Activated CD8-positive, alpha-beta T cell treated with anti-CD3 and anti-CD28 coated beads for 36 hours (primary cell): Measurements from ENCODE around the gene IPO8. TPM values are rescaled to one million over a fixed set of nuclear protein-coding genes. Genes with fewer than 3 reads are reported as not detected.

Experiments used
- ATAC-seq: fragments of 200-7000 bp; cut with Tn5 transposase; one replicate; pipeline ENCODE4 v1.10.0; 2021; ENCODE audit warnings: mild to moderate bottlenecking, moderate library complexity
- CTCF ChIA-PET: fragments of 350-600 bp; sonication (Branson Sonifier 250); formaldehyde crosslinking; loops from one replicate; lab custom pipeline; 2021; ENCODE audit warnings: antibody characterized with exemption; lab: Charles Lee
- POLR2A ChIA-PET: fragments of 350-600 bp; sonication (Branson Sonifier 250); formaldehyde crosslinking; loops from one replicate; lab custom pipeline; 2021; ENCODE audit warnings: antibody characterized with exemption; lab: Charles Lee
- DNase-seq: peaks from one replicate; pipeline ENCODE4 v3.0.0-alpha.2; 2020
- H3K27ac Mint-ChIP-seq: one replicate; pipeline ENCODE4 v1.8.0; 2021; ENCODE audit warnings: mild to moderate bottlenecking, mixed read lengths
- H3K27me3 Mint-ChIP-seq: one replicate; pipeline ENCODE4 v1.8.0; 2021; ENCODE audit warnings: mixed read lengths
- H3K36me3 Mint-ChIP-seq: one replicate; pipeline ENCODE4 v1.8.0; 2021; ENCODE audit warnings: low read depth, mixed read lengths
- H3K4me1 Mint-ChIP-seq: one replicate; pipeline ENCODE4 v1.8.0; 2021; ENCODE audit warnings: low read depth, mixed read lengths
- H3K4me3 Mint-ChIP-seq: one replicate; pipeline ENCODE4 v1.8.0; 2021; ENCODE audit warnings: mild to moderate bottlenecking, moderate library complexity, mixed read lengths
- H3K9me3 Mint-ChIP-seq: one replicate; pipeline ENCODE4 v1.8.0; 2021; ENCODE audit warnings: mixed read lengths
- intact Hi-C: fragments of 100-400 bp; cut with micrococcal nuclease; formaldehyde crosslinking; loops from one replicate; pipeline ENCODE4 v1.10.0; 2022
- total RNA-seq, 2 experiments: library from RNA; stranded (reverse); gene quantifications; one replicate each; pipeline ENCODE4 v1.2.3, GENCODE V29; 2021
- TF ChIP-seq, protein P1 (sequence below): fragments of 200-600 bp; IDR thresholded peaks from one replicate; pipeline ENCODE4 v1.8.0; 2022; ENCODE audit warnings: antibody characterized with exemption, mild to moderate bottlenecking

The IPO8 gene
- total RNA-seq, 2 experiments from 2014 or later: 40.2 to 47.7 TPM

DNA sequence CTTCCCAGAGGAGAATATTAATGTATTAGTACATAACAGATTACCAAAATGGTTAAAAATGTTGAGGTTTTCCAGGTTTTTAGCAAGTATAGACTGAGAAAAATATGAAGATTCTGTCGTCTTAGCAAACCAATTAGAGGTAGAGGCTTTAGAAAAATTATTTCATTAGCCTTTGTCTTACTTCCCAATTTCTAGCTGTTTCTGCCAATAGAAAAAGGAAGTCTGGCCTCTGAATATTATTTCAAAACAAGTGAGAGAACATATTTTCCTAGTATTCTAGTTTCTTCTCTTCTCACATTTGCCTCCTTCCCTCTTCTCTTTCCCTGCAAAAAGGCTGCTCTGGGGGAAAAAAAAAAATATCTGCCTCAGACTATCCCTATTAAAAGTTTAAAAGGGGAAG is 16.4 kb downstream of the IPO8 start:
- H3K36me3 Mint-ChIP-seq: peaks cover 27% of the 10 kb centered on the region
- no peaks in the 10 kb centered on the region for H3K27me3 Mint-ChIP-seq
- intact Hi-C loops: no loop called here
- ATAC-seq (no peak), DNase-seq (no peak)
- TF ChIP-seq, protein P1, sequence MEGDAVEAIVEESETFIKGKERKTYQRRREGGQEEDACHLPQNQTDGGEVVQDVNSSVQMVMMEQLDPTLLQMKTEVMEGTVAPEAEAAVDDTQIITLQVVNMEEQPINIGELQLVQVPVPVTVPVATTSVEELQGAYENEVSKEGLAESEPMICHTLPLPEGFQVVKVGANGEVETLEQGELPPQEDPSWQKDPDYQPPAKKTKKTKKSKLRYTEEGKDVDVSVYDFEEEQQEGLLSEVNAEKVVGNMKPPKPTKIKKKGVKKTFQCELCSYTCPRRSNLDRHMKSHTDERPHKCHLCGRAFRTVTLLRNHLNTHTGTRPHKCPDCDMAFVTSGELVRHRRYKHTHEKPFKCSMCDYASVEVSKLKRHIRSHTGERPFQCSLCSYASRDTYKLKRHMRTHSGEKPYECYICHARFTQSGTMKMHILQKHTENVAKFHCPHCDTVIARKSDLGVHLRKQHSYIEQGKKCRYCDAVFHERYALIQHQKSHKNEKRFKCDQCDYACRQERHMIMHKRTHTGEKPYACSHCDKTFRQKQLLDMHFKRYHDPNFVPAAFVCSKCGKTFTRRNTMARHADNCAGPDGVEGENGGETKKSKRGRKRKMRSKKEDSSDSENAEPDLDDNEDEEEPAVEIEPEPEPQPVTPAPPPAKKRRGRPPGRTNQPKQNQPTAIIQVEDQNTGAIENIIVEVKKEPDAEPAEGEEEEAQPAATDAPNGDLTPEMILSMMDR: no peak
- no peaks in the 10 kb centered on the region for H3K4me1 Mint-ChIP-seq
- no peaks in the 10 kb centered on the region for H3K9me3 Mint-ChIP-seq
- CTCF ChIA-PET: interaction anchor here (0.6 kb wide), 1 partner anchor 48 kb away, joined by 4 read pairs; no protein-coding TSS in a partner anchor
- POLR2A ChIA-PET: interaction anchor here (1.0 kb wide), 1 partner anchor 19 kb away, joined by 3 read pairs; no protein-coding TSS in a partner anchor
- H3K4me3 Mint-ChIP-seq: no peak overlapping the region
- no peak overlapping the region for H3K27ac Mint-ChIP-seq

DNA sequence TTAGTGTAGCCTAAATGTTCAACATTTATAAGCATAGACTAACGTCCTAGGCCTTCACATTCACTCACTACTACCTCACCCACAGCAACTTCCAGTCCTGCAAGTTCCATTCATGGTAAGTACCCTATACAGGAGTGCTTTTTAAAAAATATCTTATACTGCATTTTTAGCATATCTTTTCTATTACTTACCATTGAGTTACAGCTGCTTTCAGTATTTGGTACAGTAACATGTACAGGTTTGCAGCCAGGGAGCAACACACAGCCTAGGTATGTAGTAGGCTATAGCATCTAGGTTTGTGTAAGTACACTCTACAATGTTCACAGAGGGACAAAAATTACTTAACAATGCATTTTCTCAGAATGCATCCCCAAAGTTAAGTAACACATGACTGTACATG is 17.4 kb downstream of the IPO8 start:
- POLR2A ChIA-PET: interaction anchor here (1.0 kb wide), 1 partner anchor 18 kb away, joined by 3 read pairs; no protein-coding TSS in a partner anchor
- intact Hi-C loops: no loop called here
- Mint-ChIP-seq H3K36me3 (peaks cover 23% of the 10 kb centered on the region), H3K9me3 (no peaks in the 10 kb centered on the region), H3K4me1 (no peaks in the 10 kb centered on the region), H3K4me3 (no peak overlapping the region), H3K27me3 (no peaks in the 10 kb centered on the region), H3K27ac (no peak overlapping the region)
- TF ChIP-seq, protein P1: no peak
- no peak for ATAC-seq
- no peak for DNase-seq
- CTCF ChIA-PET: no interaction called here

DNA sequence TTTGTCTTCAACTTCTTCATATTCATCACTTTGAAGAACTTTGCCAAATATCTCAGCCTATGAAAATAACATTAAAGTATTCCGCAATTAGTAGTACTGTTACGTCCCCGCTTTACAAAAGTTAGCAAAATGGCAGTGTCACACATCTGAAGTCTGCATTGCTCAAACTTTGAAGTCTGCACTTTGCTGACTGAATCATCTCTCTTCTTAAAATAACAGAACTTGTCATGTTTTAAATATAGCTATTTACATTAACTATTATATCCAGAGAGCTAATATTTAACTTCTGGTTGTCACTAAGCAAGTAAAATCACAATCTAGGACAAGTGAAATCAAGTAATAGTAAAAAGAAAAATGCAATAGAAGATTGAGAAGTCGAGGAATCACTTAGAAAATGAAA is 34.5 kb downstream of the IPO8 start:
- POLR2A ChIA-PET: no interaction called here

DNA sequence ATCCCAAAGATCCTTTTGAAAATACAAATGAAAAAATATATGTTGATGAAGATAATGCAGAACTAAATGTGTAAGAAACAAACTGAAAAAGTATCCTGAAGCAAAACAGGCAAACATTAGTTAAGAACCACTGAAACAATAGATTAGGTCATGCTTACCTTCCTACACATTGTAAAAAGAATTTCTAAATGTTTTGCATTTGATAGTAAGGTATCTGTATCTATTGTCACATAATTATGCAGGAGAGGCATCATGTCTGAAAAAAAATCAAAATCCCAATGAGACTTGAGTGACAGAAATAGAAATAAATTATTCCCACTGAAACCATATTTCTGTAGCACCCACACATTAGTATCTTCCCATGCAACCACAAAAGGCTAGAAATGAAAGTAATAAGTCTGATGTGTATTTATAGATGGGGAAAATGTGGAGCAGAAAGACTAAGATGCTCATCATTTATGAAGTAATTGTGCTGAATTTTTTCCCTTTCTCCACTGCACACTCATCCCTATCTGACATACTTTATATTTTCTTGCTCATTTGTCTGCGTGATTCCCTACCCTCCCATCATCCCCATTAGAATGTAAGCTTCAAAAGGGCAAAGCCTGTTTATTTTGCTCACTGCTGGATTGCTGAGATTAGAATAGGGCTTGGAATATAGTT is 43.5 kb downstream of the IPO8 start:
- Mint-ChIP-seq H3K36me3 (peaks cover 8% of the 10 kb centered on the region), H3K27me3 (no peaks in the 10 kb centered on the region), H3K4me1 (peaks cover 19% of the 10 kb centered on the region), H3K27ac (no peak overlapping the region), H3K4me3 (no peak overlapping the region), H3K9me3 (no peaks in the 10 kb centered on the region)
- TF ChIP-seq, protein P1: no peak
- DNase-seq (no peak), ATAC-seq (no peak)
- POLR2A ChIA-PET: no interaction called here
- intact Hi-C loops: no loop called here
- CTCF ChIA-PET: no interaction called here

More for the DNA sequence above, 34.5 kb downstream of the IPO8 start:
- Mint-ChIP-seq H3K4me3 (no peak overlapping the region), H3K9me3 (no peaks in the 10 kb centered on the region), H3K36me3 (peaks cover 24% of the 10 kb centered on the region), H3K4me1 (no peaks in the 10 kb centered on the region), H3K27ac (no peak overlapping the region), H3K27me3 (no peaks in the 10 kb centered on the region)
- CTCF ChIA-PET: no interaction called here
- ATAC-seq (no peak), DNase-seq (no peak)
- intact Hi-C loops: no loop called here
- TF ChIP-seq, protein P1: no peak

DNA sequence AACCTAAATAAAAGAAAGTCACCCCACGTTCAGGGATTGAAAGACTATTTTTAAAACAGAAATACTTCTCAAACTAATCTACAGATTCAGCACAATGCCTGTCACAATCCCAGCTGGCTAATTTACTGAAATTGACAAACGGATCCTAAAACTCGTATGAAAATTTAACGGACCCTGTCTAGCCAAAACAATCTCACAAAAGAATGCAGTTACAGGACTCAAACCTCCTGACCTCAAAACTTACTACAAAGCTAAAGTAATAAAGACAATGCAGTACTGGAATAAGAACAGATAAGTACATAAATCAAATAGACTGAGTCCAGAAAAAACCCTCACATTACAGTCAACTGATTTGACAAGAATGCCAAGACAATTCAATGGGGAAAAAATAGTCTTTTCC is 48.8 kb downstream of the IPO8 start:
- no peak for ATAC-seq
- POLR2A ChIA-PET: no interaction called here
- TF ChIP-seq, protein P1: no peak
- intact Hi-C loops: no loop called here
- CTCF ChIA-PET: no interaction called here
- Mint-ChIP-seq H3K9me3 (no peaks in the 10 kb centered on the region), H3K27me3 (no peaks in the 10 kb centered on the region), H3K4me3 (no peak overlapping the region), H3K36me3 (peaks cover 17% of the 10 kb centered on the region), H3K27ac (no peak overlapping the region), H3K4me1 (peaks cover 9% of the 10 kb centered on the region)
- no peak for DNase-seq
